NCI-H774 (cell line): ENCODE measurements around the gene BAIAP2.
"Not testable (repeated sequence)": the region's sequence is repeated elsewhere in the genome, so short reads cannot be mapped to it uniquely, and the experiment has no call there.

Source experiments
- DNase-seq: peaks from one replicate; lab custom pipeline; 2025; lab: John Stamatoyannopoulos, UW

The BAIAP2 gene

GRCh38 chr17:81140695-81141094 lies 105.7 kb downstream of the BAIAP2 start:
- DNase-seq = no peak

DNA sequence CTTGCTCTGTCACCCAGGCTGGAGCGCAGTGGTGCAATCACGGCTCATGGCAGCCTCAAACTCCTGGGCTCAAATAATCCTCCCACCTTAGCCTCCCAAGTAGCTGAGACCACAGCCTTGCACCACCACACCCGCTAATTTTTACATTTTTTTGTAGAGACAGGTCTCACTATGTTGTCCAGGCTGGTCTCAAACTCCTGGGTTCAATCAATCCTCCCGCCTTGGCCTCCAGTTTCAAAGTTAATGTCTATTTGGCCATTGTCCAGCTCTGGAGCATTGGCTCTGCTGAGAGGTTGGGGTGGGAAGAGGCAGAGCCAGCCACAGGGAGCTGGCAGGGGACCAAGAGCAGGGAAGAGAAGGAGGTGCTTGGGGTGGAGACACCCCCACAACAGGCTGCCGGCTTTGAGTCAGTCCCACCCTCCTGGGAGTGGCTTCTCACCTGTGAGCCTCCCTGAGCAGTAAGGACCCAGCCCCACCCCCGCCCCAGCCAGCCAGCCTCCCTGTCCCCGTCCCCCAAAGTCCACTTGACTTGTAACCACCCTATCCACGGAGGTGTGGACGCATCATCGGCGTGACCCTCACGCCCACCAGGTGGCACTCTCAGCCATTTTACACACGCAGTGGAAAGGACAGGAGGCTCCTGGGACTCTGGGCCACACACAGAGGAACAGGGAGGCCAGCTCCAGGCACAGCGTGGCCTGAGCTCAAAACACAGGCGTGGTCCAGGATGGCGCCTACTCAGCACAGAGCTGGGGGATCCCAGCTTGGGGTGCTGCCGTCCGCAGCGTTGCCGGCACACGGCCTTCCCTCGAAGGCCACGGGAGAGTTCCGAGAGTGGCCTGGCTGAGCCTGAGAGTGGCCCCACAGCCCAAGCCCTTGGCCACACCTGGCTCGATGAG lies 107.6 kb downstream of the BAIAP2 start:
- peak; percentile 82 for DNase-seq

- DNase-seq = no peak
Observed at GRCh38 chr17:81143200-81143527, 108.2 kb downstream of the BAIAP2 start.

DNA sequence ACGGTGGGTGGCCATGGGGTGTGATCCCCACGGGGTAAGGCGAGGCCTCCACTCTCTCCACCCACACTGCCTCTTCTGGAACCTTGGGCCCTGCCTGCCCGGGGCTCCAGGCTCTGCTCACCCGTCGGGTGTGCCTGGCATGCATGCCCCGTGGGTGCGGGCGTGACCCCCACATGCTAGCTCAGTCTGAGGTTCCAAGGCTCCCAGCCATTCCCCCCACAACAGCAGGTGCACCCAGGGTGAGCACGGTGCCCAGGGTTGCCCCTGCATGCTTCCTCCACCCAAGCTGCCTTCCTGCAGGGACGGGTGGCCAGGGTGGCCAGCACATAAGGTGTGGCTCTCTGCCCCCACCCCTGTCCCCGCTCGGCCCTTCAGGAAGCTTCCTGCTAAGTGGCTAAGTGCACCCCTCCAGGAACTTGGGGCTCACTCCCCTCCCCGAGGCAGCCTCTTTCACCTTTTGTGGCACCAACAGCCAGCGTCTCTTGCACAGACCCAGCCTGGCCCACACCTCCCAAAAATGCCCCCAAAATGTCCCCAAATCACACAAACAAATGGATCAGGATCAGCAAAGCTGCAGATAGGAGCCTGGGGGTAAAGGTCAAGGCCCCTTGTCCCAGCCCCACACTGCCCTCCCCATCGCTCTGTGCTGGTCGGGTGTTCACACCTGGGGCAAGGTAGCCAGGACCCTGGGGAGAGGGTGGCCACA lies 108.9 kb downstream of the BAIAP2 start:
- DNase-seq = no peak

GRCh38 chr17:81144423-81144781 lies 109.5 kb downstream of the BAIAP2 start:
- DNase-seq = no peak

DNA sequence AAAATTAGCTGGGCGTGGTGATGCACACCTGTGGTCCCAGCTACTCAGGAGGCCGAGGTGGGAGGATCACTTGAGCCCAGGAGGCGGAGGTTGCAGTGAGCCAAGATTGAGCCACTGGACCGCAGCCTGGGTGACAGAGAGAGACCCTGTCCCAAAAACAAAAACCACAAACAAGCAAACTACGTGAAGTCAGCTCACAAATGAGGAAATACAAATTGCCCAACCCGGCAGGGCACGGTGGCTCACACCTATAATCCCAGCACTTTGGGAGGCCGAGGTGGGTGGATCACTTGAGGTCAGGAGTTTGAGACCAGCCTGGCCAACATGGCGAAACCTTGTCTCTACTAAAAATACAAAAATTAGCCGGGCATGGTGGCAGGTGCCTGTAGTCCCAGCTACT lies 111.3 kb downstream of the BAIAP2 start:
- DNase-seq = not testable (repeated sequence)

GRCh38 chr17:81147701-81148100 lies 112.8 kb downstream of the BAIAP2 start:
- no peak for DNase-seq

GRCh38 chr17:81148571-81148970 lies 113.6 kb downstream of the BAIAP2 start:
- DNase-seq = no peak

GRCh38 chr17:81148986-81149533 lies 114.1 kb downstream of the BAIAP2 start:
- DNase-seq = no peak

DNA sequence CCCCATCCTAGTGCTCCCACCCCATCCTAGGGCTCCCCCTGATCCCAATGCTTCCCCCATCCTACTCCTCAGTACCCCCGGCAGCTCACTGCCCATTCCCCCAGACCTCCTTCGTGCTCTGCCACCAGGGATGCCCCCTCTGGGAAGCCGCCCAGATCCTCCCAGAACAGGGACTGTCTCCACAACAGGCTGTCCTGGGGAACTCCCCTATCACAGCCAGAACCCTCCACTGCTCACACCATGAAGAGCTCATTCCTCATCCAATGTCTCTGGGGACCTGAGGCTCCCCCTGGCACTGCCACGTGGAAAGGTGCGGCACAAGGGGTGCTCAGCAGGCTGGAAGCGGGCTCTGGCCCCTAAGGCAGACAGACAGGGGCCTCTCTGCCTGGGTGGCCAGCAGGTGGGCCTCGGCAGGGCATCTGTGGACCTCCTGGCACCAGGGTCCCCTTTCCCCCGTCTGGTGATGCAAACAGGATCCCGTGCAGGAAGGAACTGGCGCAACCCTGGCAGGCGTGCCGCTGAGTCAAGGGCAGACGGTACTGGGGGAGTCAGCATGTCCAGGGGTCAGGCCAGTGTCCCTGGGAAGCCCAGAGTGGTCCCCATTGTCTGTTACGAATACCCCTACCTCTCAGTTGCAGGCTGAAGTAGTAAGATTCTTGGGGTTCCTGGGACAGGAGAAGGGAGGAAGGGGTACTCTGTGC lies 115.6 kb downstream of the BAIAP2 start:
- DNase-seq = no peak

GRCh38 chr17:81151278-81151677 lies 116.3 kb downstream of the BAIAP2 start:
- DNase-seq = no peak

- DNase-seq = no peak
Observed at GRCh38 chr17:81152288-81152828, 117.4 kb downstream of the BAIAP2 start.

DNA sequence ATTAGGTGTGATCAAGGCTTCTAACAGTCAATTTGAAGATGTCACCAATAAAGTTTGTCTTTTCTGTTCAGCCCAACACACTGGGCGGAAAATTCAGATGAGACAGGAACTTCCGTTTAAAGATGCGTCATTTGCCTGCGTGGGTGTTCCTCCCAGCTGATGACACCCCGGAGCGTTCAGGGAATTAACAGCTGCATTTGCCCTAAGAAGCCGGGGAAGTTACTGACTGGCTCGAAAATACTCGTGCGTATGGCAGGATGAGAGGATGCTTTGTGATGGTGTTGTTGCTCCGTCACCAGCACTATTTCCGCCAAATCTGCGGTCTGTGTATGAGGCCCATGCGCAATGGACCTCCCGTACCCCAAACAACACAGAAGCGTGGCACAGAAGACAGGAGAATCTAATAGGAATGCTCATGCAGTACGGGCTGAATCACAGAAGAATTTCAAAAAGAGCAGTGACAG lies 118.4 kb downstream of the BAIAP2 start:
- DNase-seq = no peak

DNA sequence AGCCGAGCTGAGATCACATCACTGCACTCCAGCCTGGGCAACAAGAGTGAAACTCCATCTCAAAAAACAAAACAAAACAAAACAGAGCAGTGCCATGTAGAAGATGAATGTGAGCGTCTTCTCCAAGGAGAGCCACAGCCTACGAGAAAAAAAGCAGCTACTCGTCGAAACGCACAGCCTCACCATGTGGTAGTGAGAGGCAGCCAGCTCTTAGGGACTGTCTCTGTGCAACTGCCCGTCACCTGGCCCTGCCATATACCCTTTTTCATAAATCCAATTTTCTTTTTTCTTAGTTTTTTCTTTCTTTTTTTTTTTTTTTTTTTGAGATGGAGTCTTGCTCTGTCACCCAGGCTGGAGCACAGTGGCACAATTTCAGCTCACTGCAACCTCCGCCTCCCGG lies 119.1 kb downstream of the BAIAP2 start:
- DNase-seq = not testable (repeated sequence)

GRCh38 chr17:81154961-81155360 lies 120.0 kb downstream of the BAIAP2 start:
- DNase-seq = no peak

DNA sequence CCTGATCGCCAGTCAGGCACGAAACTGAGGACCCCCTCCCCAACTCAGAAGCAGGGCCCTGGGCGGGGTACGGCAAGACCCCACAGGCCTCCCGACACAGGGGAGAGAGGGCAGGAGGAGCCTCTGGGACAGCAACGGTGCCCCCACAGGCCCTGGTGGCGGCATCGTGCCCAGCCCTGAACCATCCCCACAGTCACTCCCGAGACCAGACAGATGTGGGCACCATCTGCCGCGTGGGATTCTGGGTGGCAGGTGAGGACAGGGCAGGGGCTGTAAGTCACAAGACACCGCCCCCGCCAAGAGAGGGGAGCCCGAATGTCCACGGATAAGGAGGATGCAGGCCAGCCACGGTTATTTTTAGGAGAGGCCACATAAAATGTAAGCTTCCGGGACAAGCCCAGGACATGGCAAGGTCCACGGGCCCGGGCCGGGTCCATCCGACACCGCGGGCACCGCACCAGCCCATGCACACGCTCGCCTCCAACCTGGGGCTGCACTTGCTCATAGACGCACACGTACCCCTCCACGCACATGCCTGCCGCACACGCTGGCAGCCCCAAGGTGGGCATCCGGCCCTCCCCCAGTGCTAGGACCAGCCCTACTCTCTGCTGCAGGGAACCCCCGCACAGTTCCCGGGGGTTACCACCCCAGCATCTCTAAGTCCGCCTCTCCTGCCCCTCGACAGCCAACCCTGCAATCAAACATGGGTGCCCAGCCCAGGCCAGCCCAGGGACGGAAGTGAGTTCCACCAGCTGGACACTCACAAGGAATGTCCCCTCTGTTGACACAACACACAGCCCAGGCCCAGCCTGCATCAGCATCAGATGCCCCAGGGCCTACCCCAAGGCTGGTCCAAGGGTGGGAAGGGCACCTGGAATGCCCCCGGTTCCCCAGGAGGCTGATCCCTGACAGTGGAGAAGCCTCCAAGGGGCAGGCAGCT lies 122.2 kb downstream of the BAIAP2 start:
- no peak for DNase-seq

DNA sequence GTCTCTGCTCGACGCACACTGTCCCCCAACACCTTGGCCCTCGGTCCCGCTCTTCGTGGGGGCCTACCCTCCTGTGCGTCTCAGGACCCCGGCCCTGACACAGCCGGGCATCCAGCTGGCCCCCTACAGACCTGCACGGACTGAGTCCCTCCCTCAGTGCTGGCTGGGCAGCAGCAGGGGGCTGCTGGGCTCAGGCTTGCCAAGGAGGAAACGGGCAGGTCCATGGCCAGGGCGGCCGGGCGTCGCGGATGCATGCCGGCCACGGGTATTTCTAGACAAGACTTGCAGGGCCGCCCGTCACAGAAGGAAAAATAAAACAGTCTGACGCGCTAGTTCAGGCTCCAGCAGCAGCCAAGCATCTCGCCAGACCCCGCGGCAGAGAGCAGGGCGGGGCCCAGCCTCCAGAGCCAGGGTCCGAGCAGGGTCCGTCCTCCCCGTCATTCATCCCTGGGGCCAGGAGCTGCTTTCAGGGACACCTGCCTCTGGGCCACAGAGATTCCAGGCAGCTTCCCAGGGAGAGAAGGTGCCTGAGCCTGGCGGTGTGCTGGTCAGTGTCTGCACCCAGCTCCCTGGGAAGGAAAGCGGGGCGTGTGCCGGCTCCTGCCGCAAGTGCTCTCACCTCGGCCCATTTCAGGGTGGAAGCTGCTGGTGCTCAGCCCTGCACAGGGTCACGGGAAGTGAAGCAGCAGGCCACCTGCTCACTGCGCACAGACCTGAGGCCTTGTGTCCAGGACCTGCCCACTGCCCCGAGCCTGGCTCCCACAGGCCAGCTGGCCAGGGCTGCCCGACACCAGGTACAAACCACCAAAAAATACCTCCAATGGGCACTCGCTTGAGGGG lies 123.1 kb downstream of the BAIAP2 start:
- DNase-seq = no peak

DNA sequence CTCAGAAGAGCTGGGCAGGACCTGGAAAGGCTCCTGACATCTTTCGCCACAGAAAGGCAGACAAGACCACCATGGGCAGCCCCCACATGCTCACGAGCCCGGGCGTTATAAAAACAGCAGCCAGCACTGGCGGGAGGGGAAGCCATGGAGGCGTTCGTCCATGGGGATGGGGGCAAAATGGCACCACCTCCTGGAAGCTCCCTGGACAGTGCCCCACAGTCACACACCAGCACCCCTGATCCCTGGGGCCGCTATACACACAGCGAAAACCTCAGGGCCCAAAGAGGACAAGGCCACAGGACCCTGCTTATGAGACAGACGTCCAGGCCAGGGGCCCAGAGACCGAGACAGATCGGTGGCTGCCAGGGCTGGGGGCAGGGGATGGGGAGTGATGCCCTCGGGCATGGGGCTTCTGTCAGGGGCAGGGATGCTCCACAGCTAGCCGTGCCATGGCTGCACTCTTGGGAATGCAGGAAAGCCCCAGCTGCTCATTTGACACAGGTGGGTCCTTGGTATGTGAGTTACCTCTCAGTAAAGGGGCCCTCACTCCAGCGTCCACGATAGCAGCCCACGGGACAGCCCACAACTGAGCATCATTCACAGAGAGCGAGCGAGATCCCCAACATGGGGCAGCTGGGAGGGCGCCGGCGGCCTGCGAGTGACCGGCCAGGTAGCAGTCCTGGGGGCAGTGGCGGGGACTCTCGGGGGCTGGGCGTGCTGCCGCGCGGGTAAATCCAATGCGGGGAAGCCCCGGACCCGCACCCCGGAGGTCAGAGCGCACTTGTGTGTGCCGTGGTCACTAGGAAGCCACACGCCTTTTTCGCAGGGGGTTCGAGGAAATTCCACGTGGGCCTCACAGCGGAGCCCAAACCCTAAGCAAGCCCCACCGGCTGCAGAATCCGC lies 124.0 kb downstream of the BAIAP2 start:
- no peak for DNase-seq

DNA sequence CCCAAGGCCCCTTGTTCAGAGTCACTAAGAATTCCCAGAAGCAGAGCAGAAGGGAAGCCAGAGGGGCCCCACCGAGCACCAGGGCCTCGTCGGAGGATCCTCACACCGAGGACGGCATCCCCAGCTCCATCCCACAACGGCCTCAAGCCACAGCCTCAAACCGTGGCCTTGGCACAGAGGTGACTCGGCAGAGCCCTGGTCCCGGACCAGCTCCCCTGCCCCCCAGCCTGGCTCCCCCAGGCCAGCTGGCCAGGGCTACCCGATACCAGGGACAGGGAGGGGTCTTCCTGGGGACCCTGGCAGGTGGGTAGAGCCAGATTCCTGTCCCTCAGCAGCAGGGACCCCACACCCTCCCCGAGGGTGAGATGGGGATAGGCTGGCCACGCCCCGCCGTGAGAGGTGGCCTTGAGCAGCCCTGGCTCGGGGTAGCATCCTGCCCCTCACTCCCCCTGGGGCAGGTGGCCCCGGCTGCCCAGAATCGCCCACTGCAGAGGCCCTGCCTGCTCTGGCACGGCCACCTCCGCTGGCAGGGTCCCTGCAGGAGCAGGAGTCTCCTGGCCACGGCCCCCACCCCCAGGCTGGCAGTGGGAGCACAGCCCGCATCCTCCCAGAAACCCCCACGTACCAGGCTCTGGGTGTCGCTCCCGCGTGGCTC lies 124.8 kb downstream of the BAIAP2 start:
- no peak for DNase-seq
